ENCODE data around the gene RGSL1. TPM values are rescaled to one million over a fixed set of nuclear protein-coding genes. Genes with fewer than 3 reads are reported as not detected.

The RGSL1 gene
- total and polyA plus RNA-seq, 2 of the 8 experiments (the other 6 are each of a cell fraction or from before 2014, with no cell fraction given): not detected

GRCh38 chr1:182587093-182587492, 137.1 kb downstream of the RGSL1 start (continued):
- TF ChIP-seq CHD1 (IDR thresholded peaks at IDR 0.05; ENCODE audit: low read depth, low read length) (no peak), BACH1 (IDR thresholded peaks at IDR 0.05; ENCODE audit: low read length) (no peak), KDM1A (IDR thresholded peaks at IDR 0.05; ENCODE audit: borderline replicate concordance, low read length) (no peak), RNF2 (IDR thresholded peaks at IDR 0.05; ENCODE audit: borderline replicate concordance, low read depth, low read length, missing control alignments, poor library complexity, severe bottlenecking) (no peak), TAF7 (optimal IDR thresholded peaks at IDR 0.05; ENCODE audit: borderline replicate concordance, low read depth, low read length) (no peak)

Measured in H1 (cell line).